PC-3 (cell line): Measurements from ENCODE around the gene GPA33. TPM values are rescaled to one million over a fixed set of nuclear protein-coding genes. Genes with fewer than 3 reads are reported as not detected.

Source experiments
- ATAC-seq: fragments of 200-7000 bp; cut with Tn5 transposase; 2 replicates; pipeline ENCODE4 v1.9.1; 2020; ENCODE audit warnings: mild to moderate bottlenecking, moderate library complexity
- BruUV-seq: library from RNA; stranded (reverse); fragments of 400-500 nt; replicated peaks from 2 replicates; lab custom pipeline; 2021; lab: Mats Ljungman, UMichigan
- CTCF ChIA-PET: fragments of 300-600 bp; sonication (Branson Sonifier 250); formaldehyde crosslinking; loops from one replicate; lab custom pipeline; 2022; ENCODE audit warnings: antibody characterized with exemption; lab: Charles Lee
- POLR2A ChIA-PET: fragments of 300-600 bp; sonication (Branson Sonifier 250); formaldehyde crosslinking; loops from one replicate; lab custom pipeline; 2022; ENCODE audit warnings: antibody characterized with exemption; ENCODE audit not compliant: unreplicated experiment; lab: Charles Lee
- DNase-seq: peaks from one replicate; pipeline ENCODE4 v3.0.0-alpha.2; 2015
- H2AFZ ChIP-seq: fragments of 300-600 bp; sonication (generic); 2 replicates; pipeline ENCODE4 v1.6.0; 2016; ENCODE audit warnings: antibody characterized with exemption, low read length
- H3F3A ChIP-seq: fragments of 300-600 bp; sonication (generic); one replicate; pipeline ENCODE4 v1.6.0; 2017; ENCODE audit warnings: antibody characterized with exemption, low read length, control low read depth, mild to moderate bottlenecking; ENCODE audit not compliant: unreplicated experiment
- H3K27ac ChIP-seq: fragments of 300-600 bp; sonication (generic); 2 replicates; pipeline ENCODE4 v1.5.1; 2016; ENCODE audit warnings: mild to moderate bottlenecking, low read length
- H3K27me3 ChIP-seq: fragments of 300-600 bp; sonication (generic); 2 replicates; pipeline ENCODE4 v1.6.1; 2016; ENCODE audit warnings: low read length, mixed read lengths
- H3K36me3 ChIP-seq: fragments of 300-600 bp; sonication (generic); 2 replicates; pipeline ENCODE4 v1.6.1; 2016; ENCODE audit warnings: low read depth, mixed run types, low read length, mixed read lengths
- H3K4me1 ChIP-seq: fragments of 300-600 bp; sonication (generic); 2 replicates; pipeline ENCODE4 v1.5.1; 2016; ENCODE audit warnings: low read length; ENCODE audit not compliant: insufficient read depth
- H3K4me2 ChIP-seq: fragments of 300-600 bp; sonication (generic); 2 replicates; pipeline ENCODE4 v1.6.0; 2016; ENCODE audit warnings: low read length
- H3K4me3 ChIP-seq: fragments of 300-600 bp; sonication (generic); 2 replicates; pipeline ENCODE4 v1.5.1; 2016; ENCODE audit warnings: mild to moderate bottlenecking, low read length, mixed read lengths
- H3K79me2 ChIP-seq: fragments of 300-600 bp; sonication (generic); 2 replicates; pipeline ENCODE4 v1.6.1; 2017; ENCODE audit warnings: low read length, mixed read lengths
- H3K9ac ChIP-seq: fragments of 300-600 bp; sonication (generic); 2 replicates; pipeline ENCODE4 v1.6.0; 2016; ENCODE audit warnings: mild to moderate bottlenecking, low read length
- H3K9me2 ChIP-seq: fragments of 300-600 bp; sonication (generic); replicated peaks from 2 replicates; pipeline ENCODE4 v1.6.1; 2016; ENCODE audit warnings: mixed run types, low read length, mixed read lengths
- H3K9me3 ChIP-seq: fragments of 300-600 bp; sonication (generic); 2 replicates; pipeline ENCODE4 v1.6.1; 2016; ENCODE audit warnings: low read length, mixed read lengths
- H4K20me1 ChIP-seq: fragments of 300-600 bp; sonication (generic); 2 replicates; pipeline ENCODE4 v1.6.1; 2016; ENCODE audit warnings: low read length, mixed read lengths
- EZH2 ChIP-seq: fragments of 300-600 bp; sonication (generic); IDR thresholded peaks from one replicate; pipeline ENCODE4 v1.6.1; 2017; ENCODE audit warnings: antibody characterized with exemption, mild to moderate bottlenecking, low read length; ENCODE audit not compliant: unreplicated experiment
- EZH2phosphoT487 ChIP-seq: fragments of 300-600 bp; sonication (generic); IDR thresholded peaks from 2 replicates; pipeline ENCODE4 v1.6.1; 2018; ENCODE audit warnings: mild to moderate bottlenecking, antibody characterized with exemption, low read length, borderline replicate concordance
- intact Hi-C: fragments of 100-400 bp; cut with micrococcal nuclease; formaldehyde crosslinking; loops from 2 replicates; pipeline ENCODE4 v1.9.0; 2023
- total RNA-seq: library from RNA; depleted of rRNA; stranded (reverse); fragments of >200 nt; gene quantifications from 2 replicates; pipeline ENCODE4 v1.2.3, GENCODE V29; 2014
- TF ChIP-seq, protein P1 (sequence below): fragments of 300-600 bp; sonication (generic); conservative IDR thresholded peaks from 2 replicates; pipeline ENCODE4 v1.5.1; 2017; ENCODE audit warnings: antibody characterized with exemption, low read depth, mild to moderate bottlenecking, low read length

Gene GPA33
- total RNA-seq, 1 experiment from 2014 or later: 0.04 TPM

DNA sequence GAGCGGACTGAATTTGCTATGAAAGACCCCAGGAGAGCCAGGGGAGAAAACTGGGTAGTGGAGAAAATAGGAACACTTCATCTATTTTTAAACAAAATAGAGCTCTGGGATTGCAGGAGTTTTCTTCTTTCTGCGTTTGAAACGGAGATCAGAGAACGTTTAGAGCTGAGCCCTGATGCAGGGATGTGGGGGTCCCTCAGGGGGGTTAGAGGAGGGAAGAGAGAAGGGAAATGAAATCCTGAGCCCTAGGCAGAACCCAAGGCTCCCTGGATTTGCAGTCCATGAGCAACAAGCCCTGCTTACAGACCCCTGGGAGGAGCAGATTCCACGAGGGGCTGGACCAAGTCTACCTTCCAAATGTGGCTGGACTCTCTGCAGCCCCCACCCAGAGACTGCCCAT is 25.5 kb upstream of the GPA33 start:
- Histone ChIP-seq H3K79me2 (no peaks in the 10 kb centered on the region), H2AFZ (no peak overlapping the region), H3K9me2 (no peaks in the 10 kb centered on the region), H3K27me3 (no peaks in the 10 kb centered on the region), H3K4me1 (no peaks in the 10 kb centered on the region), H3K4me3 (no peak overlapping the region), H3K27ac (no peak overlapping the region), H3F3A (no peaks in the 10 kb centered on the region), H3K9ac (no peak overlapping the region), H3K36me3 (no peaks in the 10 kb centered on the region), H3K4me2 (no peak overlapping the region), H4K20me1 (no peaks in the 10 kb centered on the region), H3K9me3 (no peaks in the 10 kb centered on the region)
- ChIA-PET POLR2A (no interaction called here), CTCF (no interaction called here)
- no TSS peak for BruUV-seq
- no peak for TF ChIP-seq EZH2
- TF ChIP-seq EZH2phosphoT487: no peak
- TF ChIP-seq, protein P1, sequence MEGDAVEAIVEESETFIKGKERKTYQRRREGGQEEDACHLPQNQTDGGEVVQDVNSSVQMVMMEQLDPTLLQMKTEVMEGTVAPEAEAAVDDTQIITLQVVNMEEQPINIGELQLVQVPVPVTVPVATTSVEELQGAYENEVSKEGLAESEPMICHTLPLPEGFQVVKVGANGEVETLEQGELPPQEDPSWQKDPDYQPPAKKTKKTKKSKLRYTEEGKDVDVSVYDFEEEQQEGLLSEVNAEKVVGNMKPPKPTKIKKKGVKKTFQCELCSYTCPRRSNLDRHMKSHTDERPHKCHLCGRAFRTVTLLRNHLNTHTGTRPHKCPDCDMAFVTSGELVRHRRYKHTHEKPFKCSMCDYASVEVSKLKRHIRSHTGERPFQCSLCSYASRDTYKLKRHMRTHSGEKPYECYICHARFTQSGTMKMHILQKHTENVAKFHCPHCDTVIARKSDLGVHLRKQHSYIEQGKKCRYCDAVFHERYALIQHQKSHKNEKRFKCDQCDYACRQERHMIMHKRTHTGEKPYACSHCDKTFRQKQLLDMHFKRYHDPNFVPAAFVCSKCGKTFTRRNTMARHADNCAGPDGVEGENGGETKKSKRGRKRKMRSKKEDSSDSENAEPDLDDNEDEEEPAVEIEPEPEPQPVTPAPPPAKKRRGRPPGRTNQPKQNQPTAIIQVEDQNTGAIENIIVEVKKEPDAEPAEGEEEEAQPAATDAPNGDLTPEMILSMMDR: no peak
- ATAC-seq (no peak), DNase-seq (no peak)
- intact Hi-C loops: no loop called here

DNA sequence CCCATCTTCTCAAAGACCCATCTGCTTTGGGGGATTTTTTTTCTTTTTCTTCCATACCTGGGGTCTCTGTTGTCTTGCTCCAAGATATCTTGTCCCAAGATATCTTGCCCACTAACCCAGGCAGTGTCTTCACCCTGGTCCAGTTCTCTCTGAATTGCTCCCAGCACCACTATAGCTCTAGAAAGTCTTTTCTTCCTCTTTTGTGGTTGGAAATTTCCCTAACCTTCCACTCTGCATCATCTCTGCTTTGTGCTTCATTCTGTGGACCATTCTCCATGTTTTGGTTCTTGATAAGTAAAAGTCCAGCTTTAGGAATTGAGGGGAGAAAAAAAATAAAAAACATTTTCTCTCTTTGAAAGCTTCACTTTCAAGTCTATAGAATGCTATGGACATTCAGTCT is 24.5 kb upstream of the GPA33 start:
- Histone ChIP-seq H3K27me3 (no peaks in the 10 kb centered on the region), H4K20me1 (no peaks in the 10 kb centered on the region), H3F3A (no peaks in the 10 kb centered on the region), H3K79me2 (no peaks in the 10 kb centered on the region), H3K36me3 (no peaks in the 10 kb centered on the region), H3K27ac (no peak overlapping the region), H3K9me2 (no peaks in the 10 kb centered on the region), H3K9ac (no peak overlapping the region), H2AFZ (no peak overlapping the region), H3K4me1 (peaks cover 5% of the 10 kb centered on the region), H3K4me2 (no peak overlapping the region), H3K9me3 (no peaks in the 10 kb centered on the region), H3K4me3 (no peak overlapping the region)
- DNase-seq: no peak
- intact Hi-C loops: no loop called here
- TF ChIP-seq, protein P1: no peak
- TF ChIP-seq EZH2: no peak
- no peak for TF ChIP-seq EZH2phosphoT487
- ATAC-seq: no peak
- CTCF ChIA-PET: interaction anchor here (0.5 kb wide), 1 partner anchor 10 kb away, joined by 16 read pairs; no protein-coding TSS in a partner anchor
- no TSS peak for BruUV-seq
- POLR2A ChIA-PET: no interaction called here

DNA sequence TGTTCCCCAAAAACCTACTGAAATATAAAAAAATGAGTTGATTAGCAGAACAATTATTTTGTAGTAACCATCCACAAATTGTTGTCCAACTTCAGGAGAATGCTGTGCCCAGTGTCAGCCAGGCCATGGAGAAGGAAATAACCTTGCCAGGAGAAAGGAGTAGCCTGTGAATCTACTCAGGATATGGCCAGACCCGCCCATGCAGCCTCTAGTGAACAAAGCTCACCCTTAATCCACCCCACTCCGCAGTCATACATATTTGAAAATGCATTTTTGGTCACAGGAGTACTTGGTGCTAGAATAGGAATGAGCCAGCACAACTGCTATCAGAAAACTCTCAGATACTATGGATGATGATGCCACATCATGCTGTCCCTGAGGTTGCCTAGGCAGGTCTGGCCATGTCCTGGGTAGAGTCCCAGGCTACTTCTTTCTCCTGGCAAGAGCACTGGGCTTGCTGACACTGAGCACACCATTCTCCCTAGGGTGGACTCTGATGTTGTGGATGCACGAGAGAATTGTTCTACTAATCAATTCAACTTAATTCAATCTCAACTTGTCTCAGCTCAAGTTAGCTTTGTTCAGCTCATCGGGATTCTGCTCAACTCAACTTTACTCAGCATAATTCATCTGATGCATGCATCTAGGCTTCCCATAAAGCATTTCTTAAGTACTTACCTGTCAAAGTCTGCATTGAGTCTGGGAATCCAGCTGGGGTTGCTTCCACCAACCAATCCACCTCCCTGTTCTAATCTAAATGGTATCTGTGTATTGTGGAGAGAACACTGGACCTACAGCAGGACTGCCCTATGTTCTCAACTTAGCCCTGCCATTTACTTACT is 21.9 kb upstream of the GPA33 start:
- peaks cover 20% of the 10 kb centered on the region for H3K4me1 ChIP-seq
- ChIA-PET CTCF (no interaction called here), POLR2A (interaction anchor here (0.6 kb wide), 1 partner anchor 20 kb away, joined by 3 read pairs; no protein-coding TSS in a partner anchor)
- ATAC-seq (no peak), DNase-seq (no peak)
- no peaks in the 10 kb centered on the region for H3K36me3 ChIP-seq
- no peaks in the 10 kb centered on the region for H4K20me1 ChIP-seq
- no TSS peak for BruUV-seq
- no peak overlapping the region for H3K9ac ChIP-seq
- H3F3A ChIP-seq: no peaks in the 10 kb centered on the region
- H2AFZ ChIP-seq: no peak overlapping the region
- no peak overlapping the region for H3K27ac ChIP-seq
- H3K9me2 ChIP-seq: no peaks in the 10 kb centered on the region
- H3K79me2 ChIP-seq: no peaks in the 10 kb centered on the region
- no peak overlapping the region for H3K4me3 ChIP-seq
- no peaks in the 10 kb centered on the region for H3K9me3 ChIP-seq
- intact Hi-C loops: no loop called here
- TF ChIP-seq, protein P1: no peak
- no peak for TF ChIP-seq EZH2phosphoT487
- no peak for TF ChIP-seq EZH2
- H3K27me3 ChIP-seq: no peaks in the 10 kb centered on the region
- H3K4me2 ChIP-seq: no peak overlapping the region
